IMR-90 (cell line): ENCODE results near the gene AUTS2. TPM values are rescaled to one million over a fixed set of nuclear protein-coding genes. Genes with fewer than 3 reads are reported as not detected.

Experiments
- ATAC-seq: fragments of 200-7000 bp; cut with Tn5 transposase; 2 replicates; pipeline ENCODE4 v1.9.1; 2020; ENCODE audit warnings: low read depth, mild to moderate bottlenecking, moderate library complexity
- BruUV-seq: library from RNA; stranded (reverse); fragments of 400-500 nt; replicated peaks from 2 replicates; lab custom pipeline; 2021; lab: Mats Ljungman, UMichigan
- CTCF ChIA-PET: fragments of 300-600 bp; formaldehyde crosslinking; extraction: SDS; loops from one replicate; lab custom pipeline; 2021; ENCODE audit warnings: antibody characterized with exemption; lab: Yijun Ruan, JAX
- POLR2A ChIA-PET: fragments of 300-600 bp; sonication (Branson Sonifier 250); formaldehyde crosslinking; loops from one replicate; lab custom pipeline; 2022; ENCODE audit warnings: antibody characterized with exemption; ENCODE audit not compliant: unreplicated experiment; lab: Charles Lee
- DNase-seq: peaks from one replicate; pipeline ENCODE4 v3.0.0; 2013
- H2AFZ ChIP-seq: replicated peaks from 2 replicates; pipeline ENCODE3; 2013; ENCODE audit warnings: low read length, mild to moderate bottlenecking; ENCODE audit not compliant: poor library complexity
- H2AK5ac ChIP-seq: 2 replicates; pipeline ENCODE4 v1.6.1; 2013; ENCODE audit warnings: low read depth, low read length, inconsistent platforms
- H2AK9ac ChIP-seq: replicated peaks from 2 replicates; pipeline ENCODE3; 2013; ENCODE audit warnings: mild to moderate bottlenecking, low read depth, low read length, moderate library complexity; ENCODE audit not compliant: poor library complexity
- H2BK120ac ChIP-seq: 2 replicates; pipeline ENCODE4 v1.6.1; 2013; ENCODE audit warnings: low read depth, low read length, inconsistent platforms
- H2BK15ac ChIP-seq: 3 replicates; pipeline ENCODE4 v1.6.1; 2013; ENCODE audit warnings: low read depth, low read length, inconsistent platforms
- H2BK20ac ChIP-seq: 2 replicates; pipeline ENCODE4 v1.6.1; 2013; ENCODE audit warnings: low read depth, mild to moderate bottlenecking, inconsistent platforms, low read length, moderate library complexity
- H2BK5ac ChIP-seq: 2 replicates; pipeline ENCODE4 v1.6.1; 2013; ENCODE audit warnings: mild to moderate bottlenecking, low read depth, low read length, inconsistent platforms; ENCODE audit not compliant: poor library complexity, severe bottlenecking
- H3K14ac ChIP-seq: replicated peaks from 2 replicates; pipeline ENCODE4 v1.6.1; 2013; ENCODE audit warnings: low read depth, low read length, inconsistent platforms
- H3K18ac ChIP-seq: 2 replicates; pipeline ENCODE4 v1.6.1; 2013; ENCODE audit warnings: low read depth, low read length, control low read depth
- H3K23ac ChIP-seq: 2 replicates; pipeline ENCODE4 v1.6.1; 2013; ENCODE audit warnings: low read depth, low read length, inconsistent platforms
- H3K27ac ChIP-seq: 2 replicates; pipeline ENCODE4 v1.5.1; 2013; ENCODE audit warnings: mild to moderate bottlenecking, control low read depth, low read length; ENCODE audit not compliant: insufficient read depth
- H3K27me3 ChIP-seq: 2 replicates; pipeline ENCODE4 v1.6.1; 2013; ENCODE audit warnings: low read length; ENCODE audit not compliant: control insufficient read depth, insufficient read depth
- H3K36me3 ChIP-seq: 2 replicates; pipeline ENCODE4 v1.6.1; 2013; ENCODE audit warnings: low read length, mixed read lengths; ENCODE audit not compliant: control insufficient read depth, insufficient read depth
- H3K4ac ChIP-seq: 2 replicates; pipeline ENCODE4 v1.6.1; 2013; ENCODE audit warnings: low read depth, low read length, inconsistent platforms
- H3K4me1 ChIP-seq: 2 replicates; pipeline ENCODE4 v1.6.1; 2013; ENCODE audit warnings: low read length, mixed read lengths; ENCODE audit not compliant: control insufficient read depth, insufficient read depth
- H3K4me2 ChIP-seq: 2 replicates; pipeline ENCODE4 v1.6.1; 2013; ENCODE audit warnings: low read depth, mild to moderate bottlenecking, control low read depth, low read length, moderate library complexity
- H3K4me3 ChIP-seq: 2 replicates; pipeline ENCODE4 v1.5.1; 2013; ENCODE audit warnings: low read depth, mild to moderate bottlenecking, control low read depth, low read length, moderate library complexity; ENCODE audit not compliant: insufficient read depth
- H3K56ac ChIP-seq: 2 replicates; pipeline ENCODE4 v1.6.1; 2013; ENCODE audit warnings: low read length, inconsistent platforms; ENCODE audit not compliant: insufficient read depth; ENCODE audit errors: extremely low read depth
- H3K79me1 ChIP-seq, 2 experiments: 2 replicates each; pipeline ENCODE4 v1.6.1; 2013; ENCODE audit warnings: low read length in 2 of 2, inconsistent platforms in 1 of 2, low read depth in 1 of 2
- H3K9ac ChIP-seq: 2 replicates; pipeline ENCODE4 v1.6.1; 2013; ENCODE audit warnings: low read depth, low read length, control low read depth
- H3K9me1 ChIP-seq: 2 replicates; pipeline ENCODE4 v1.6.1; 2013; ENCODE audit warnings: low read length, inconsistent platforms; ENCODE audit not compliant: insufficient read depth
- H3K9me3 ChIP-seq: 2 replicates; pipeline ENCODE4 v1.6.1; 2013; ENCODE audit warnings: low read length; ENCODE audit not compliant: control insufficient read depth, insufficient read depth
- H4K20me1 ChIP-seq: 2 replicates; pipeline ENCODE4 v1.6.1; 2013; ENCODE audit warnings: low read length, inconsistent platforms; ENCODE audit not compliant: insufficient read depth
- H4K5ac ChIP-seq: 2 replicates; pipeline ENCODE4 v1.6.1; 2013; ENCODE audit warnings: mild to moderate bottlenecking, low read depth, low read length, control low read depth
- H4K8ac ChIP-seq, 2 experiments: 2 replicates each; pipeline ENCODE4 v1.6.1; 2013; ENCODE audit warnings: low read depth in 2 of 2, low read length in 2 of 2, control low read depth in 1 of 2, inconsistent platforms in 1 of 2
- H4K91ac ChIP-seq: 2 replicates; pipeline ENCODE4 v1.6.1; 2013; ENCODE audit warnings: low read depth, low read length, inconsistent platforms; ENCODE audit not compliant: insufficient read depth
- RAD21 ChIP-seq: IDR thresholded peaks from 2 replicates; pipeline ENCODE4 v1.6.1; 2012; ENCODE audit warnings: low read length, improper control_type of control experiment
- RCOR1 ChIP-seq: IDR thresholded peaks from 2 replicates; pipeline ENCODE4 v1.6.1; 2012; ENCODE audit warnings: mild to moderate bottlenecking, low read length, improper control_type of control experiment; ENCODE audit not compliant: insufficient replicate concordance
- WGBS, 2 experiments: methylation state at CpG; one replicate each; pipeline versions ENCODE4 v1.1.5 to v1.1.7; 2013; ENCODE audit warnings: missing lambda C conversion rate in 2 of 2; ENCODE audit not compliant: insufficient read length in 1 of 2; ENCODE audit errors: extremely low coverage in 2 of 2; 5-methylcytosine and 5-hydroxymethylcytosine counted together
- dilution Hi-C: fragments of 300-500 bp; cut with HindIII; formaldehyde crosslinking; loops from one replicate; pipeline ENCODE4 v1.14.3; 2018; ENCODE audit warnings: low sequenced_read_pairs; ENCODE audit not compliant: unreplicated experiment
- in situ Hi-C: fragments of 300-500 bp; cut with MboI; formaldehyde crosslinking; loops from 3 replicates; pipeline ENCODE4 v1.14.3; 2019; ENCODE audit warnings: low sequenced_read_pairs, inconsistent platforms, mixed read lengths
- intact Hi-C: fragments of 100-400 bp; cut with micrococcal nuclease; formaldehyde crosslinking; loops from 2 replicates; pipeline ENCODE4 v1.10.0; 2022
- polyA plus RNA-seq, 3 experiments: library from polyadenylated mRNA; depleted of rRNA; stranded (reverse); fragments of >200 nt; gene quantifications; 2 replicates each; pipeline ENCODE4 v1.2.3, GENCODE V29; 2012; ENCODE audit warnings: low replicate concordance in 1 of 3
- total RNA-seq: library from RNA; depleted of rRNA; stranded (reverse); fragments of >200 nt; gene quantifications from 2 replicates; pipeline ENCODE4 v1.2.3, GENCODE V29; 2012
- TF ChIP-seq, protein P1 (sequence below): fragments of 150-350 bp; IDR thresholded peaks from 2 replicates; pipeline ENCODE4 v1.6.1; 2017; ENCODE audit warnings: mild to moderate bottlenecking, antibody characterized with exemption, low read length, low read depth

Gene AUTS2
- total and polyA plus RNA-seq, 2 of the 4 experiments (the other 2 are of a cell fraction), result 0.90 to 3.0 TPM

- no peak overlapping the region for H3K56ac ChIP-seq
- H2BK15ac ChIP-seq, result no peak overlapping the region
- no peak overlapping the region for H3K4me2 ChIP-seq
- no peak overlapping the region for H3K27ac ChIP-seq
- H2BK20ac ChIP-seq, result no peak overlapping the region
- no peaks in the 10 kb centered on the region for H3K27me3 ChIP-seq
- no peak overlapping the region for H3K14ac ChIP-seq
- no peaks in the 10 kb centered on the region for H3K9me1 ChIP-seq
- intact Hi-C loops (no loop called here), in situ Hi-C loops (no loop called here), dilution Hi-C loops (no loop called here)
- no peaks in the 10 kb centered on the region for H3K36me3 ChIP-seq
- H3K9ac ChIP-seq, result no peak overlapping the region
- no peak overlapping the region for H3K4me3 ChIP-seq
- H2BK120ac ChIP-seq, result no peak overlapping the region
- H3K9me3 ChIP-seq, result no peaks in the 10 kb centered on the region
- no peak overlapping the region for H2AFZ ChIP-seq
- BruUV-seq, result no TSS peak
- CTCF ChIA-PET, result no interaction called here
- no peaks in the 10 kb centered on the region for H3K4me1 ChIP-seq
- no peak overlapping the region for H4K91ac ChIP-seq
- ATAC-seq, result no peak
- H3K23ac ChIP-seq, result no peak overlapping the region
- H3K18ac ChIP-seq, result no peak overlapping the region
- POLR2A ChIA-PET, result no interaction called here
- no peak overlapping the region for H2AK9ac ChIP-seq
- TF ChIP-seq, protein P1, sequence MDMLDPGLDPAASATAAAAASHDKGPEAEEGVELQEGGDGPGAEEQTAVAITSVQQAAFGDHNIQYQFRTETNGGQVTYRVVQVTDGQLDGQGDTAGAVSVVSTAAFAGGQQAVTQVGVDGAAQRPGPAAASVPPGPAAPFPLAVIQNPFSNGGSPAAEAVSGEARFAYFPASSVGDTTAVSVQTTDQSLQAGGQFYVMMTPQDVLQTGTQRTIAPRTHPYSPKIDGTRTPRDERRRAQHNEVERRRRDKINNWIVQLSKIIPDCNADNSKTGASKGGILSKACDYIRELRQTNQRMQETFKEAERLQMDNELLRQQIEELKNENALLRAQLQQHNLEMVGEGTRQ, result no peak
- no peak for TF ChIP-seq RAD21
- no peak for TF ChIP-seq RCOR1
- H3K4ac ChIP-seq, result no peak overlapping the region
- no peaks in the 10 kb centered on the region for H3K79me1 ChIP-seq
- H4K5ac ChIP-seq, result no peak overlapping the region
- no peak for DNase-seq
- H2BK5ac ChIP-seq, result no peak overlapping the region
- no peaks in the 10 kb centered on the region for H4K20me1 ChIP-seq
- H4K8ac ChIP-seq, result no peak overlapping the region
- no CpG with 5 or more reads among the region's 5 CpGs for WGBS, 2 experiments
- H2AK5ac ChIP-seq, result no peak overlapping the region
Measured at GRCh38 chr7:70436790-70437350, 838.6 kb downstream of the AUTS2 start.
